SU-DHL-6 (cell line): ENCODE results near the gene VAMP3.

Experiments
- CTCF ChIP-seq: fragments of 200-600 bp; sonication (generic); IDR thresholded peaks from one replicate; pipeline ENCODE4 v1.5.1; 2017; ENCODE audit warnings: antibody characterized with exemption, mild to moderate bottlenecking, low read length, moderate library complexity; ENCODE audit not compliant: insufficient read depth, poor library complexity, severe bottlenecking
- EZH2phosphoT487 ChIP-seq: fragments of 200-600 bp; sonication (generic), shearing (Covaris generic); conservative IDR thresholded peaks from 2 replicates; pipeline ENCODE4 v1.6.1; 2018; ENCODE audit warnings: mild to moderate bottlenecking, antibody characterized with exemption, low read length, moderate library complexity, mixed read lengths

DNA sequence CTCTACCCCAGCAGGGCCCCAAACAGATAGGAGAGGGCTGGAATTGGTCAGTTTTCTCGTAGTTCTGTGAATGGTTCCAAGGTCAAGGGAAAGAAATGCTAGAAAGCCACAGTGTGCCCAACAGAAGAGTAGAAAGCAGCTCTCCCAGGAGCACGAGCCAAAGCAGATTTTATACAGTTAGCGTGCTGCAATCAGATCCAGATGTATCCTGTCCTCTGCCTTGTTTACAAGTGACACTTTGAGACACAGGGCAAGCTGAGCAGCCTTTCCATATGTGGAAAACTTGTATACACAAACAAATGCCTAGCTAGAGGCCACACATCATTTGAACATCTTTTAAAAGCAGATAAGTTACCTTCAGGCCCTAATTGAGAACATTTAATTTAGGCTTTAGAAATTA lies 6.5 kb downstream of the VAMP3 start:
- TF ChIP-seq CTCF (no peak), EZH2phosphoT487 (no peak)
